Measurements from ENCODE around the gene GTPBP2. TPM values are rescaled to one million over a fixed set of nuclear protein-coding genes. Genes with fewer than 3 reads are reported as not detected.

GTPBP2 gene
- total and polyA plus RNA-seq, 2 of the 13 experiments (the other 11 are each of a cell fraction or from before 2014, with no cell fraction given) = 26.9 to 88.2 TPM

DNA sequence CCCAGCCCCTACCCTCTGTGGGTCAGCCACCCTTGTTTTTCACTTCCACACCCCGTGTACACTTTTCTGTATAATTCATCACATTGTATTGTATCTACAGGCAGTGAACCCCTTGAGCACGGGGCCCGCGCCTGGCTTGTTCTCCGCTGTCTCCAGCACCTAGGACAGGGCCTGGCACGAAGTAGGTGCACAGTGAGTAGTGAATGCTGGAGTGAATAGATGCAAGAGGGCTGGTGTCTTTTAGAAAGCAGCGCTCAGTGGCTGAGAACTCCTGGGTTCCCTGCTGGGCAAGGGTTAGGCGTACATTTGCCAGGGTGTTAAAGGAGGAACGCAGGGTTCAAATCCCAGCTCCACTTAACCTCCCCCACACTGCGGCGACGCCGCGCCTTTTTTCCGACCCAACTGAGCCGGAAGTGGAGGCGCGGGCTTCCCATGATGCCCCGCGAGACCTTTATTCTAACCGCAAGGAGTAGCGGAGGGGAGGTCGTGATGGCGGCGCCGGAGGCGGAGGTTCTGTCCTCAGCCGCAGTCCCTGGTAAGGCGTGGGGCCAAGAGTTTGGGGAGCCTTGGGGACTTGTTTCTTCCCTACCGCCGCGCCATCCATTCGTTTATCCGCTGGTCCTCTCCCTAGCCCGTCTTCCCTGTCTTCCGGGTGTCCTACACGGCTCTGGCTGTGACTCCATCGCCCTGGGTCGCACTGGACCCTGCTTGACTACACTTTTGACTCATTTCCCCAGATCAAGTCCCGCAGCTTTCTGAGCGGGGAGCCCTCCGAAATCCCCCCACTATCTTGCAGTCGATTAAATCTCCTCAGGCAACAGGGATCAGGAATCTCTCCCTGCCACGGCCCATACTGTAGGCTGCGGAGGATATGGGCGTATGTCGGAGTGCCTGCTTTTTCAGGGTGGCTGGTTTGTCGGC is 6.6 kb upstream of the GTPBP2 start, which contains the start of gene MAD2L1BP (continued):
- TF ChIP-seq, protein P1, sequence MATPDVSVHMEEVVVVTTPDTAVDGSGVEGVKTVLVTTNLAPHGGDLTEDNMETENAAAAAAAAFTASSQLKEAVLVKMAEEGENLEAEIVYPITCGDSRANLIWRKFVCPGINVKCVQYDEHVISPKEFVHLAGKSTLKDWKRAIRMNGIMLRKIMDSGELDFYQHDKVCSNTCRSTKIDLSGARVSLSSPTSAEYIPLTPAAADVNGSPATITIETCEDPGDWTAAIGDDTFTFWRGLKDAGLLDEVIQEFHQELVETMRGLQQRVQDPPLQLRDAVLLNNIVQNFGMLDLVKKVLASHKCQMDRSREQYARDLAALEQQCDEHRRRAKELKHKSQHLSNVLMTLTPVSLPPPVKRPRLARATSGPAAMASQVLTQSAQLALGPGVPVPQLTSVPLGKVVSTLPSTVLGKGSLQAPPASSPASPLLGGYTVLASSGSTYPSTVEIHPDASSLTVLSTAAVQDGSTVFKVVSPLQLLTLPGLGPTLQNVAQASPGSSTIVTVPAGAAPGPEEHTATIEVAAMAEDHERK (CRISPR knock-in tag; IDR thresholded peaks at IDR 0.05; ENCODE audit: low read depth) = peak; percentile 59; the same call in 1 of the 2 replicates
- TF ChIP-seq ZNF451 (CRISPR knock-in tag; IDR thresholded peaks at IDR 0.05) (peak; percentile 73; the same call in 1 of the 2 replicates), ZNF317 (CRISPR knock-in tag; IDR thresholded peaks at IDR 0.05) (peak; percentile 76), EEA1 (CRISPR knock-in tag; IDR thresholded peaks at IDR 0.05; ENCODE audit: borderline replicate concordance) (no peak; the same call in 1 of the 2 replicates), ZNF777 (CRISPR knock-in tag; IDR thresholded peaks at IDR 0.05) (peak; percentile 31; the same call in 1 of the 2 replicates), ZNF562 (CRISPR knock-in tag; IDR thresholded peaks at IDR 0.05; ENCODE audit: borderline replicate concordance) (no peak), ZFAT (CRISPR knock-in tag; conservative IDR thresholded peaks at IDR 0.05) (0 out of 2 replicates have a peak, but pooled peaks have one; percentile 26), KLF16 (CRISPR knock-in tag; IDR thresholded peaks at IDR 0.05) (peak in 1 of 2 experiments; percentile 93; a peak in 2 of 4 replicates), MED13 (CRISPR knock-in tag; IDR thresholded peaks at IDR 0.05) (no peak), ZNF296 (CRISPR knock-in tag; conservative IDR thresholded peaks at IDR 0.05) (peak; percentile 66), ZFP62 (CRISPR knock-in tag; IDR thresholded peaks at IDR 0.05) (no peak)
- TF ChIP-seq, protein P2, sequence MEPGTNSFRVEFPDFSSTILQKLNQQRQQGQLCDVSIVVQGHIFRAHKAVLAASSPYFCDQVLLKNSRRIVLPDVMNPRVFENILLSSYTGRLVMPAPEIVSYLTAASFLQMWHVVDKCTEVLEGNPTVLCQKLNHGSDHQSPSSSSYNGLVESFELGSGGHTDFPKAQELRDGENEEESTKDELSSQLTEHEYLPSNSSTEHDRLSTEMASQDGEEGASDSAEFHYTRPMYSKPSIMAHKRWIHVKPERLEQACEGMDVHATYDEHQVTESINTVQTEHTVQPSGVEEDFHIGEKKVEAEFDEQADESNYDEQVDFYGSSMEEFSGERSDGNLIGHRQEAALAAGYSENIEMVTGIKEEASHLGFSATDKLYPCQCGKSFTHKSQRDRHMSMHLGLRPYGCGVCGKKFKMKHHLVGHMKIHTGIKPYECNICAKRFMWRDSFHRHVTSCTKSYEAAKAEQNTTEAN (CRISPR knock-in tag; conservative IDR thresholded peaks at IDR 0.05) = peak; percentile 75; the same call in 1 of the 2 replicates
- TF ChIP-seq, protein P3, sequence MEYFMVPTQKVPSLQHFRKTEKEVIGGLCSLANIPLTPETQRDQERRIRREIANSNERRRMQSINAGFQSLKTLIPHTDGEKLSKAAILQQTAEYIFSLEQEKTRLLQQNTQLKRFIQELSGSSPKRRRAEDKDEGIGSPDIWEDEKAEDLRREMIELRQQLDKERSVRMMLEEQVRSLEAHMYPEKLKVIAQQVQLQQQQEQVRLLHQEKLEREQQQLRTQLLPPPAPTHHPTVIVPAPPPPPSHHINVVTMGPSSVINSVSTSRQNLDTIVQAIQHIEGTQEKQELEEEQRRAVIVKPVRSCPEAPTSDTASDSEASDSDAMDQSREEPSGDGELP (IDR thresholded peaks at IDR 0.05; ENCODE audit: borderline replicate concordance, low read depth) = peak; percentile 46; the same call in 1 of the 2 replicates
- TF ChIP-seq, protein P4, sequence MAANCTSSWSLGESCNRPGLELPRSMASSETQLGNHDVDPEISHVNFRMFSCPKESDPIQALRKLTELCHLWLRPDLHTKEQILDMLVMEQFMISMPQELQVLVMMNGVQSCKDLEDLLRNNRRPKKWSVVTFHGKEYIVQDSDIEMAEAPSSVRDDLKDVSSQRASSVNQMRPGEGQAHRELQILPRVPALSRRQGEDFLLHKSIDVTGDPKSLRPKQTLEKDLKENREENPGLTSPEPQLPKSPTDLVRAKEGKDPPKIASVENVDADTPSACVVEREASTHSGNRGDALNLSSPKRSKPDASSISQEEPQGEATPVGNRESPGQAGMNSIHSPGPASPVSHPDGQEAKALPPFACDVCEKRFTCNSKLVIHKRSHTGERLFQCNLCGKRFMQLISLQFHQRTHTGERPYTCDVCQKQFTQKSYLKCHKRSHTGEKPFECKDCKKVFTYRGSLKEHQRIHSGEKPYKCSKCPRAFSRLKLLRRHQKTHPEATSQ (CRISPR knock-in tag; IDR thresholded peaks at IDR 0.05; ENCODE audit: borderline replicate concordance) = no peak; the same call in 1 of the 2 replicates
- TF ChIP-seq, protein P5, sequence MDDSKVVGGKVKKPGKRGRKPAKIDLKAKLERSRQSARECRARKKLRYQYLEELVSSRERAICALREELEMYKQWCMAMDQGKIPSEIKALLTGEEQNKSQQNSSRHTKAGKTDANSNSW (CRISPR knock-in tag; IDR thresholded peaks at IDR 0.05; ENCODE audit: borderline replicate concordance) = no peak; the same call in 1 of the 2 replicates
- TF ChIP-seq, protein P6, sequence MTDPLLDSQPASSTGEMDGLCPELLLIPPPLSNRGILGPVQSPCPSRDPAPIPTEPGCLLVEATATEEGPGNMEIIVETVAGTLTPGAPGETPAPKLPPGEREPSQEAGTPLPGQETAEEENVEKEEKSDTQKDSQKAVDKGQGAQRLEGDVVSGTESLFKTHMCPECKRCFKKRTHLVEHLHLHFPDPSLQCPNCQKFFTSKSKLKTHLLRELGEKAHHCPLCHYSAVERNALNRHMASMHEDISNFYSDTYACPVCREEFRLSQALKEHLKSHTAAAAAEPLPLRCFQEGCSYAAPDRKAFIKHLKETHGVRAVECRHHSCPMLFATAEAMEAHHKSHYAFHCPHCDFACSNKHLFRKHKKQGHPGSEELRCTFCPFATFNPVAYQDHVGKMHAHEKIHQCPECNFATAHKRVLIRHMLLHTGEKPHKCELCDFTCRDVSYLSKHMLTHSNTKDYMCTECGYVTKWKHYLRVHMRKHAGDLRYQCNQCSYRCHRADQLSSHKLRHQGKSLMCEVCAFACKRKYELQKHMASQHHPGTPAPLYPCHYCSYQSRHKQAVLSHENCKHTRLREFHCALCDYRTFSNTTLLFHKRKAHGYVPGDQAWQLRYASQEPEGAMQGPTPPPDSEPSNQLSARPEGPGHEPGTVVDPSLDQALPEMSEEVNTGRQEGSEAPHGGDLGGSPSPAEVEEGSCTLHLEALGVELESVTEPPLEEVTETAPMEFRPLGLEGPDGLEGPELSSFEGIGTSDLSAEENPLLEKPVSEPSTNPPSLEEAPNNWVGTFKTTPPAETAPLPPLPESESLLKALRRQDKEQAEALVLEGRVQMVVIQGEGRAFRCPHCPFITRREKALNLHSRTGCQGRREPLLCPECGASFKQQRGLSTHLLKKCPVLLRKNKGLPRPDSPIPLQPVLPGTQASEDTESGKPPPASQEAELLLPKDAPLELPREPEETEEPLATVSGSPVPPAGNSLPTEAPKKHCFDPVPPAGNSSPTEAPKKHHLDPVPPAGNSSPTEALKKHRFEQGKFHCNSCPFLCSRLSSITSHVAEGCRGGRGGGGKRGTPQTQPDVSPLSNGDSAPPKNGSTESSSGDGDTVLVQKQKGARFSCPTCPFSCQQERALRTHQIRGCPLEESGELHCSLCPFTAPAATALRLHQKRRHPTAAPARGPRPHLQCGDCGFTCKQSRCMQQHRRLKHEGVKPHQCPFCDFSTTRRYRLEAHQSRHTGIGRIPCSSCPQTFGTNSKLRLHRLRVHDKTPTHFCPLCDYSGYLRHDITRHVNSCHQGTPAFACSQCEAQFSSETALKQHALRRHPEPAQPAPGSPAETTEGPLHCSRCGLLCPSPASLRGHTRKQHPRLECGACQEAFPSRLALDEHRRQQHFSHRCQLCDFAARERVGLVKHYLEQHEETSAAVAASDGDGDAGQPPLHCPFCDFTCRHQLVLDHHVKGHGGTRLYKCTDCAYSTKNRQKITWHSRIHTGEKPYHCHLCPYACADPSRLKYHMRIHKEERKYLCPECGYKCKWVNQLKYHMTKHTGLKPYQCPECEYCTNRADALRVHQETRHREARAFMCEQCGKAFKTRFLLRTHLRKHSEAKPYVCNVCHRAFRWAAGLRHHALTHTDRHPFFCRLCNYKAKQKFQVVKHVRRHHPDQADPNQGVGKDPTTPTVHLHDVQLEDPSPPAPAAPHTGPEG (CRISPR knock-in tag; IDR thresholded peaks at IDR 0.05) = no peak
